Right kidney (tissue), 1 donor: Measurements from ENCODE around the gene RAB44.
"Not testable (repeated sequence)": the region's sequence is repeated elsewhere in the genome, so short reads cannot be mapped to it uniquely, and the experiment has no call there.

Experiments used
- DNase-seq: peaks from one replicate; pipeline ENCODE4 v3.0.0-alpha.2; 2016

Gene RAB44

GRCh38 chr6:36715469-36715868, 17.8 kb downstream of the RAB44 start:
- no peak for DNase-seq

- no peak for DNase-seq
Observed at GRCh38 chr6:36716476-36717093, 19.0 kb downstream of the RAB44 start.

GRCh38 chr6:36717231-36717825, 19.7 kb downstream of the RAB44 start:
- no peak for DNase-seq

GRCh38 chr6:36717871-36718540, 20.4 kb downstream of the RAB44 start:
- no peak for DNase-seq

- DNase-seq, result no peak
Observed at GRCh38 chr6:36718560-36718959, 20.9 kb downstream of the RAB44 start.

DNA sequence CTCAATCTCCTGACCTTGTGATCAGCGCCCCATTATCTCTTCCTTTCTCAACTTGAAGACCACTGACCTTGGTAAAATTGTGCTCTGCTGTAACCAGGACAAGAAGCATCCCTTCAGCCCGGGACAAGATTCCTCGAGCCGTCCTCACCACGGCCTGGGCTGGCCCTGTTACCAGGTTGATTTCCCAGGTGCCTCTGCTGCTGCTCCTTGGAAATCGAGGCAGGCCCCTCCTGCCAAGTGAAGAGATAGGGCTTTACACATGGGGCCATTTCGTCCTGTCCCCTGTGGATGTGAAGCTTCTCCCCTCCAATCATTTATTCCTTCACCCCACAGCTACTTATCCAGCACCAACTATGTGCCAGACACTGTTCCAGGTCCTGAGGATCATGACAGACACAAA, 21.5 kb downstream of the RAB44 start:
- DNase-seq, result no peak

DNA sequence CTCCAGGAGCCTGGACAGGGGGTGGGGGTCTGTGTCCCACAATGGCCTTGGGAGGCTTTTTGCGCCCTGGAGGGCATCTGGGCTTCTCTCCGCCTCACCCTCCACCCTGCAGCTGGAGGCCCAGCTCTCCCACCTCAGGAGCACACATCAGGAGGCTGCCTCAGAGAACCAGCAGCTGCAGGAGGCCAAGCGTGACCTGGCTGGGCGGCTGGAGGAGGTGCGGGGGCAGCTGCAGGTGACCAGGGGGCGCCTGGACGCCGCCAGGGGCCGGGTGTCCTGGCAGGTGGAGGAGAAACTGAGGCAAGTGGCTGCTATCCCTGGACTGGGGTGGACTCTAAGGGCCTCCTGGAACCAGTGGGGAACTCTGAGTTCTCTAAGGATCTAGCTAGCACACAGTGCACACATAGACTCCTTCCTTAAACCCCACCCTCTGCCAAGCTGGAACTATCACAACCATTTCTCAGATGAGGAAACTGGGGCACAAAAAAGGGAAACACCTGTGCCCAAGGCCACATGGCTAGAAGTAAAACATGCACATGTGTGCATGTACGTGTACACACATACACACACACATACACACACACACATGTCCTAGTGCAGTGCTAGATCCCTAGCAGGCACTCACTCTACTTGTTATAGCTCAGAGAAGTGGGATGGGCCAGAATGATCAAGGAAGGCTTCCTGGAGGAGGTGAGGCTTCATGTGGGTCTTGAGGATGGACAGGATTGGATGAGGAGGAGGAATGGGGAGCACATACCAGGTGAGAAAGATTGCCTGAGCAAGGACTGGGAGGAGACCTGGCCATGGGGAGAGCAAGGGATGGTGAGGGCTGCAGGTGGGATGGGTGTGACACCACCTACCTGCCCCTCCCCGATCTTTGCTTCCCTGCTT, 22.9 kb downstream of the RAB44 start:
- DNase-seq, result no peak

GRCh38 chr6:36721369-36722140, 23.9 kb downstream of the RAB44 start:
- no peak for DNase-seq

GRCh38 chr6:36722365-36722764, 24.7 kb downstream of the RAB44 start:
- DNase-seq, result no peak

DNA sequence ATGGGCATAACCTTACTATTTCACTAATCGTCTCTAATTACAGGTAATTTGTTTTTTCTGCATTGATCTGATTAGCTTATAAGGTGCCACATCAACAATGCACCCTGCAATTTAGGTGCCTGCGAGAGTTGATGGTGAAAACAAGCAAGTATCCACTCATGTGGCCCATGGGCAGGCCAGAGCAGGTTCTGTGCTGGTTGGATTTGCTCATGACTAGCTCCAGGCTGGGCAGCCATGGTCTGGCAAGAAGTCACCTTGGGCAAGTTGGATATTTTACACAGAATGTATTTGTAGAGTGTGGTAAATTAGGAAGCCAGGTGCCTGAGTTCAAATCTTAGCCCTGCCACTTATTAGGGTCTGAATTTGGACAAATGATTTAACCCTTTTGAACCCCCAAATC, 25.3 kb downstream of the RAB44 start:
- no peak for DNase-seq

GRCh38 chr6:36723992-36724391, 26.4 kb downstream of the RAB44 start:
- not testable (repeated sequence) for DNase-seq

DNA sequence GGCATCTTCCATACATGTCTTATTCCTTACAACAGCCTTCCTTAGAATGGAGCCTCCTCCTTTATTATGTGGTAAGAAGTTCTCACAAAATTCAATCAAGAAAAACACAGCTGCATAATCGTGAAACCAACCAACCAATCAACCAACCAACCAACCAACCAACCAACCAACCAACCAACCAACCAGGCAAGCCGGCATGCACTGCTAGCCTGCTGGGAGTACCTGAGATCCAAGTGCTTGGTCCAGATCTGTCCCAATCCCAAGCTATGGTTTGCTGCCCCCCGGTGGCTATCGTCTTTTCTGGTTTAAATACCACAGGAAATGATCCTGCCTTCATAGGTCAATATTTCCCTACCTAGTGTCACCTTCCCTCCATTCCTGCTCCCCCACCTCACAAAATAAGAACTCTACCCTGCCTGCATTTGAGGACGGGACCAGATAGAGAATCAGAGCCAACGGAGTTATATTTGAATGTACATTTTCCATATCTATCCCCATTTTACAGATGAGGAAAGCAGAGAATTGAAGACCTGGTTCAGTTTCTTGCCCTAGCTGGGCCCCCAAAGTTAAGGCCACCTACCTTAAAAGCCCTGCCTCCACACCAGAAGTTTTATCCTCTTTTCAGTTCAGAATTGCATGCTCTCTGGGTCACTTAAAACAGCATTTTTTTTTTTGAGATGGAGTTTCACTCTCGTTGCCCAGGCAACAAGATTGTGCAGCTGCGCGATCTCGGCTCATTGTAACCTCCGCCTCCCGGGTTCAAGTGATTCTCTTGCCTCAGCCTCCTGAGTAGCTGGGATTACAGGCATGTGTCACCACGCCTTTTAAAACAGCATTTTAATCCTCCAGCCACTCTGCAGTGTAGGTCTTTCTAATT, 27.1 kb downstream of the RAB44 start:
- DNase-seq, result no peak

- DNase-seq, result no peak
Observed at GRCh38 chr6:36725581-36725980, 28.0 kb downstream of the RAB44 start.

GRCh38 chr6:36727505-36728021, 29.9 kb downstream of the RAB44 start:
- DNase-seq, result no peak

DNA sequence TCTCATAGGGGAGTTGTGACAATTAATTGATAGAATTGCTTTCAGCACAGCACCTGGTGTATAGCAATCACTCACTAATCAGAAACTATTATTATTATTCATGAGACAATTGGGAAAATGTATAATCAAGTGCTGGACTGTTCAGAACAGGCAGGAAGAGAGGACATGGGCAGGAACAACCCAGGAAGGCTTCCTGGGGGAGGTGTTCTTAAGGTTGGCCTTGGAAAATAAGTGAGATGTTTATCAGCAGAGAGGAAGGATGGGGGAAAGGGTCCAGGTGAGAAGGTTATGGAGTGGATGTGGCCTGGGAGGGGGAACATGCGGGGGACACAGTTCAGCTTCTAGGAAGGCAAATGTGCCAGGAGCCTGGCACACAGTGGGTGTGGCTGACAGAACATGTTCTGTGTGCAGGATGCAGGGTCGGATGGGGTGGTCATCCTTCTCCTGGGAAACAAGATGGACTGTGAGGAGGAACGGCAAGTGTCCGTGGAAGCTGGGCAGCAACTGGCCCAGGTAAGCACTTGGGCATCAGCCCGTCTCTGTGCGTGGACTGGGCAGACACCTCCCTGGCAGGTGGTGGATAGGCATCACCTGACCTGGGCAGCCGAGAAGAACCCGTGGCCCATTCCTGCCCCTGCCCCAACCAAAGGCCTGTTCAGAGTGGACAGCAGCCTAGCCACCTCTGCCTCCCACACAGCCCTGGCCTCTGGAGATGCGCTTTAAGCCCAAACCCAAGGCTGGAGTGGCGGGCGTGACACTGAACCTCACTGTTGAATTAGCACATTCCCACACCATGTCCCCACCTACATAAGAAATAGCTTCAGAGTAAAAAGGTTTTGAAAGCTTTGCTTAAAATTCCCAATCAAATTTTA, 30.9 kb downstream of the RAB44 start:
- DNase-seq, result no peak

DNA sequence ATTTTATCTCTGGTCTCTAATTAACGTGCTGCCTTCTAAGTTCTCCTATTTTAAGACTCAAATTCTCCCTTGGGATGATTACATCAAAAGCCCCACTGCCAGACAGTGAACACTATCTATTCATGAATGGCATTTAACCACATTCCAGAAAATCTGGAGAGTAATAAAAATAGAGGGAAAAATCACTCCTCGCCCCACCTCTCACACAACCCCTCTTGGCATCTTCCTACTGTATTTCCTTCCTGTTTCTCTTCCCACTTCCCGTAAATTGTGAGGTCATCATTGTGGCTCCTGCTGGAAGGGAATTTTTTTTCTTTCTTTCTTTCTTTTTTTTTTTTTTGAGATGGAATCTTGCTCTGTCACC, 31.5 kb downstream of the RAB44 start:
- DNase-seq, result no peak

GRCh38 chr6:36730424-36731380, 33.1 kb downstream of the RAB44 start:
- no peak for DNase-seq

- DNase-seq, result no peak
Observed at GRCh38 chr6:36731622-36732310, 34.1 kb downstream of the RAB44 start.
